Neural progenitor cell (in vitro differentiated cells): ENCODE measurements around the gene SPNS3.

ENCODE experiments used
- CTCF ChIP-seq: fragments of 200-600 bp; sonication (generic); IDR thresholded peaks from 2 replicates; pipeline ENCODE4 v1.5.1; 2017; ENCODE audit warnings: antibody characterized with exemption, mild to moderate bottlenecking
- EZH2phosphoT487 ChIP-seq: fragments of 200-600 bp; sonication (generic); IDR thresholded peaks from 2 replicates; pipeline ENCODE4 v1.6.1; 2017; ENCODE audit warnings: antibody characterized with exemption

DNA sequence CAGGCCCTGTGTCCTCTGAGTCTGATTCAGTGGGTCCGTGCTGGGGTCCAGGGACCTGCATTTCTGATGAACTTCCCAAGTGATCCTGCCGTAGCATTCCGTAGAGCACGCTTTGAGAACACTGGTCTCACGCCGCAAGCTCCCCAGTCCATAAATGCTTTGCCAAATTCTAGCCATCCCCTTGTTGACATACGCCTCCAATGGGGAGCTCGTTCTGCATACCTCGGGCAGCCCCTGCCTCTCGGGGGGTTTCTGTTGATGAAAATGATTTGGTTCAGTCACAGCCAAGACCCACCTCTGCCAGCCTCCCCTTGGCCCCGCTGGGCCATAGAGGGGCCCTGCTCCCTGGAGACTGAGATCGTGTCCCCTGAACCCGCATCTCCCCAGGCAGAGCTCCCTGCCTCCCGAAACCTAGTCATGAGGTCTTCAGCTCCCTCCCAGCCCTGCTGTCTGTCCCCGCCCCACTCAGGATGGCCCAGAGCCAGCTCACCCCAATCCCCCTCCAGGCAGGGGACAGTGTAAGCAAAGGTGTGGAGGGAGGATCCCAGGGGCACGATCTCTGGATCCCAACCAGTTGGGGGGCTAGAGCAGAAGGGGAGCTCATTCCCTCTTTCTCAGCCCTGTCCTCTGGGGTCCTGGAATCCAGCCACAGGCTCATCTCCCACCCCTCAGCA is 48.7 kb downstream of the SPNS3 start:
- TF ChIP-seq CTCF (no peak), EZH2phosphoT487 (no peak)
